ENCODE results near the gene CHTF18.

Gene CHTF18

DNA sequence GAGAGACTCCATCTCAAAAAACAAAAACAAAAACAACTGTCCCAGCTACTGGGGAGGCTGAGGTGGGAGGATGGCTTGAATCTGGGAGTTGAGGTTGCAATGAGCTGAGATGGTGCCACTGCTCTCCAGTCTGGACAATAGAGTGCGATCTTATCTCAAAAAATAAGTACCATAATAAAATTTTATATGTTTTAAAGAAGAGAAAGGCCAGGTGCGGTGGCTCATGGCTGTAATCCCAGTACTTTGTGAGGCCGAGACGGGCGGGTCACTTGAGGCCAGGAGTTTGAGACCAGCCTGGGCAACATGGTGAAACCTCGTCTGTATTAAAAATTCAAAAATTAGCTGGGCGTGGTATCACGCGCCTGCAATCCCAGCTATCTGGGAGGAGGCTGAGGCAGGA lies 11.6 kb upstream of the CHTF18 start:
- DNase-seq, result no peak

- no peak for DNase-seq
Observed at GRCh38 chr16:777826-778225, 10.6 kb upstream of the CHTF18 start.

- no peak for DNase-seq
Observed at GRCh38 chr16:778447-778846, 10.0 kb upstream of the CHTF18 start.

DNA sequence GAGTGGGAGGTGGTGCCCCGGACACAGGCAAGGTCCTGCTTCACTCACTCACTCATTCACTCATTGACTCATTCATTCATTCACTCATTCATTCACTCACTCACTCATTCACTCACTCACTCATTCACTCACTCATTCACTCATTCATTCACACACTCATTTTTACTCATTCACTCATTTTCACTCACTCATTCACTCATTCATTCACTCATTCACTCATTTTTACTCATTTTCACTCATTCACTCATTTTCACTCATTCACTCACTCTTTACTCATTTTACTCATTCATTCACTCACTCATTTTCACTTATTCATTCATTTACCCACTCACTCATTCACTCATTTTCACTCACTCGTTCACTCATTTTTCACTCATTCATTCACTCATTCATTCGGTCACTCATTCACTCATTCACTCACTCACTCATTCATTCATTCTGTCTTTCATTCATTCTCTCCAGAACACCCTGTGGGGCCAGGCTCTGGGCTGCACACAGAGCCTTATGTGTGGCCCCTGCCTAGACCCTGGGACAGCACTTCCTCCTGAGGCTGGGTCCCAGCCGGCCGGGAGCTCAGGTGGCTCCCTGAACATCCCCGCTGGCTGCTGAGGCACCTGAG lies 9.4 kb upstream of the CHTF18 start:
- DNase-seq, result no peak

DNA sequence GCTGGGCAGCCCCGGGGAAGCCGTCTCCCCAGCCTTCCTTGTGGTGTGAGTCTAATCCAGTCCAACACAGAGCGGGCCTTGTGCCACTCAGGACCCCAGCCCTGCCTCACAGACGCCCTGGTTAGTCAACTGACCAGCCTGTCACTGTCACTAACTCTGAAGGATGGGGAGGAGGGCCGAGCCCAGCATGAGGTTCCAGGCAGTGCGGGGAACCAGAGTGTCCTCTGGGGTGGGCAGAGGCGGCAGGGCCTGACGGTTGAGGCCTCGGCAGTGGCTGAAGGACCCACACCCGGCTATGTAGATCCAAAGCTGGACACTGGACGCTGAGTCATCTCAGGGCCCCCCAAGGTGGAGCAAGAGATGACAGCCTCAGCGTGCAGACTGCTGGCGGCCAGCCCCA lies 8.9 kb upstream of the CHTF18 start:
- DNase-seq, result no peak

GRCh38 chr16:780296-780695 lies 8.1 kb upstream of the CHTF18 start:
- no peak for DNase-seq

GRCh38 chr16:781346-782010 lies 6.9 kb upstream of the CHTF18 start:
- no peak for DNase-seq

GRCh38 chr16:782258-782657 lies 6.2 kb upstream of the CHTF18 start:
- no peak for DNase-seq

DNA sequence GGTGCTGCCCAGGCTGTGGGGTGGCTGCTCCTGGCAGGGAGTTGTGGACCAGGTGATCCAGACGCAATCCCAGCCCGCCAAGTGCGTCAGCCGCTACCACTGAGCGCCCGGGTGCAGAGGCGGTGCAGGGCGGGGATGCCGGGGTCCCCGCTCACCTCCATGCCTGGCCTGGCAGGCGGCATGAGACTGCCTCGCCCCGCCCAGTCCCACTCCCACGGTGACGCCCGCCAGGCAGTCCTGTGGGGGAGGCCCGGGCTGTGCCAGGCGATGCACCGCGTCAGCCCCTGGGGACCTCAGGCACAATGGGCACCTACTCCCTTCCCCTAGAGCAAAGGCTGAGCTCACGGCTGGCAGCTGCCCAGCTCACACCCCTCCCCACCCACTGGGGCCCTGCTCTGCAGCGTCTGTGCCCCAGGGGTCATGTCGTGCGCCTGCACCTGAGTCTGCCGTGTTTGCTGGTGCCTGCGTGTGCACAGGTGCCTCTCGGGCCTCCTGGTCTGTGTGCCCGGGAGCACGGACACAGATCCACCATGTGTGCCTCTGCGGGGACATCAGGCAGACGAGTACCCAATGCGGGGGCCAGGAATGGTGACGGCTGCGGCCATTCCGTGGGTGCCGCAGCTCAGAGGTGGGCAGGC lies 5.5 kb upstream of the CHTF18 start:
- DNase-seq, result no peak

GRCh38 chr16:783404-784161 lies 4.8 kb upstream of the CHTF18 start:
- DNase-seq, result no peak

DNA sequence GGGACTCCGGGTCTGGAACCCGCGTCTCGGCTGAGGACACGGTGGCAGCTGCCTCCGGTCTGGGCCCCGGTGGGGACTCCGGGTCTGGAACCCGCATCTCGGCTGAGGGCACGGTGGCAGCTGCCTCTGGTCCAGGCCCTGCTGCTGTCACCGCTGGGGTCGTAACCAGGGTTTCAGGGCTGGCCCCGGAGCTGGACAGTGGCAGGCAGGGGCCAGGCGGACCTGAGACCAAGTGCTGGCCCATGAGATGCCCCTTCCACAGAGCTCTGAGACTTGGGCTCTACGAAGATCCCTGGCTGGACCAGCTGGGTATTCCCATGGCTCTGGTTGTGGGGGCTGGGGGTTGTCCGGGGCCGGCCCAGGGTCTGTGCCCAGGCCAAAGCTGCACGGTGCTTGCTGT lies 4.0 kb upstream of the CHTF18 start:
- no peak for DNase-seq

DNA sequence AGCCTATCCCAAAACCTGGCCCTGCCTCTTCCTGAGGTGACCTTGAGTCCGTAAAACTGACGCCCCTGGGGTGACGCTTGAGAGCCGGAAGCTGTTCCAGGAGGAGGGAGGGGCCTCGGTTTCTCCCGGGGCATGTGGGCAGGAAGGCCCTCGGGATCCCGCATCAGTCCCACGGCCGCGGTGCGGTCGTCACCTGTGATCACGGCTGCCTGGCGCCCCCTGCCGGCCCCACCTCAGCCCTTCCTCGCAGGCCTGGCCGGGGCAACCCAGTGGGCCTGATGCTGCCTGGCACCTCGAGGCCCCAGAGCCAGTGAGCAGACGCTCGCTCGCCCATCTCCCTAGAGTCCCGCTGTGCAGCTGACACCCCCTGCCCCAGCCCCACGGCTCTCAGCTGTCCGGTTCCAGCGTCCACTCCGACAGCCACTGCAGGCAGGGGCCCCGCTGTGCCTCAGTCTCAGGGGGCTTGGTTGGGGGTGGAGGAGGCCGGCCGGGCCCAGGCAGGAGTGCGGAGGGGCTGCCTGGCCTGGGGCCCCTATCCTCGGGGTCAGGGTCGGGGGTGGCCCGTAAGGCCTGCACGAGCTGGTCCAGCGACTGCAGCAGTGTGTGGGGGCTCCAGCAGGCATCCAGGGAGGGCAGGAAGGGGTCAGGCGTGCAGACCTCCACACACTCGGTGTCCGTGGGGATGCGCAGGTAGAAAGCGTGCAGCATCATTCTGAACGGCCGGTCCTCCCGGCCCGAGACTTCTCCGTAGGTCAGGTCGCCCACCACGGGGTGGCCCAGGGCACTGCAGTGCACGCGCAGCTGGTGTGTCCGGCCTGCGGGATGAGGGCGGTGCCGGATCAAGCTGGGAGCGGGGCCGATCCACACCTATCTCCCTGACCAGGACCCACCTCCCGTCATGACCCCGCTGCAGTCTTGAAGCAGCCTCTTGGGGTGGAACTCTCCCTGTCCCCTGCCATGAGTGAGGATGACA lies 2.6 kb upstream of the CHTF18 start:
- DNase-seq, result no peak

- DNase-seq, result no peak
Observed at GRCh38 chr16:787321-787966, 976 bp upstream of the CHTF18 start.

GRCh38 chr16:787978-788398 lies 432 bp upstream of the CHTF18 start, which contains the start of gene RPUSD1:
TSS of gene RPUSD1 (minus strand) at chr16:788381. CDS start at chr16:787737, 644 bp downstream.
- DNase-seq, result no peak

DNA sequence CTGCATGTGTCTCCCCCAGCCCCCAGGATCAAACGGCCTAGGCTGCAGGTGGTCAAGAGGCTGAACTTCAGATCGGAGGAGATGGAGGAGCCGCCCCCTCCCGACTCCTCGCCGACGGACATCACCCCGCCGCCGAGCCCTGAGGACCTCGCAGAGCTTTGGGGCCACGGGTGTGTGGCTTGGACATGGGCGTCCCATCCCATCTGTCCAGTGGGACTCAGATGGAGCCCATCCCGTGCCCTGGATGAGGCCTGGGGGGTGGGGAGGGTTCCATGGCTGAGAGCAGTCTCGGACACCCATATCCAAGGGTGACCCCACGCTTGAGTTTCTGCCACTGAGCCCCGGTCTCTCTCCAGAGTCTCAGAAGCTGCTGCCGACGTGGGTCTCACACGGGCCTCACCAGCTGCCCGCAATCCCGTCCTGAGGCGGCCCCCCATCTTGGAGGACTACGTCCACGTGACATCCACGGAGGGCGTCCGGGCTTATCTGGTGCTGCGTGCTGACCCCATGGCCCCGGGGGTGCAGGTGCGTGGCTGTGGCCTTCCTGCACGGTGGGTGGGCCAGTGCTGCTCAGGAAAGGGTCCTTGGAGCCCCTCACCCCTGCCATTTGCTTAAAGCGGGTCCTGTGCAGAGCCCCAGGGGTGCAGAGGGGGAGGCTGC lies 901 bp downstream of the CHTF18 start:
- DNase-seq, result no peak

- DNase-seq, result no peak
Observed at GRCh38 chr16:790086-790485, 1.7 kb downstream of the CHTF18 start.

DNA sequence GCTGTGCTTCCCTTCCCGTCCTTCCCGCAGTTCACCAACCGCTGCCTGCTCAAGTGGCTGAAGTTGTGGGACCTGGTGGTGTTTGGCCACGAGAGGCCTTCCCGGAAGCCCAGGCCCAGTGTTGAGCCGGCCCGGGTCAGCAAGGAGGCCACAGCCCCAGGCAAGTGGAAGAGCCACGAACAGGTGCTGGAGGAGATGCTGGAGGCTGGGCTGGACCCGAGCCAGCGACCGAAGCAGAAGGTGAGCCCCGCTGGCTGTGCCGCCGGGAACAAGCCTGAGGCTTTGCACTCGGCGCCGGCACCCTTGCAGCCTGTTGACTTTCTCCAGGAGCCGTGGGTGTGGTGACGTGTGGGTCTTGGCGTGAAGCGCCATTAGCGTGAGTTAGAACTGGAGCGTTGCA lies 2.7 kb downstream of the CHTF18 start:
- DNase-seq, result no peak

DNA sequence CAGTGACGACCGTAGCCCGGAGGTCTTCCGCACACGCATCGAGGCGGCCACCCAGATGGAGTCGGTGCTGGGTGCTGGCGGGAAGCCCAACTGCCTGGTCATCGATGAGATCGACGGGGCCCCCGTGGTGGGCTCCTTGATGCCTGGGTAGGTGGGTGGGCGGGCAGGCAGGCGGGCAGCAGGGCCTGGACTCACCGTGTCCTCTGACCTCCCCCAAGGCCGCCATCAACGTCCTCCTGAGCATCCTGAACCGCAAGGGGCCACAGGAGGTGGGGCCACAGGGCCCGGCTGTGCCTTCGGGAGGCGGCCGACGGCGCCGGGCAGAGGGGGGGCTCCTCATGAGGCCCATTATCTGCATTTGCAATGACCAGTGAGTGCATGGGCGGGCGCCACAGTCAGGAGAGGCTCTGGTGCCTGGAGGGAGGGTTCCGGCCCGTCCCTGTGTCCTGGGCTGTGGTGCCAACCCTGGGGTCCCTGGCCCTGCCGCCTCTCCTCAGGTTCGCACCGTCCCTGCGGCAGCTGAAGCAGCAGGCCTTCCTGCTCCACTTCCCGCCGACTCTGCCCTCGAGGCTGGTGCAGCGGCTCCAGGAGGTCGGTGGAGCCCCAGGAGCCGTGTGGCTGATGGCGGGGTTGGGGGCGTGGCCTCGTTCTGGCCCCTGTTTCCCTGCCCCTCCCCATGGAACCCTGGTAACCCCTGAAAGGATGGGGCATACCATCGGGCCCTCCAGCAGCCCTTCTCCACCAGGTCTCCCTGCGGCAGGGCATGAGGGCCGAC lies 4.0 kb downstream of the CHTF18 start:
- no peak for DNase-seq

DNA sequence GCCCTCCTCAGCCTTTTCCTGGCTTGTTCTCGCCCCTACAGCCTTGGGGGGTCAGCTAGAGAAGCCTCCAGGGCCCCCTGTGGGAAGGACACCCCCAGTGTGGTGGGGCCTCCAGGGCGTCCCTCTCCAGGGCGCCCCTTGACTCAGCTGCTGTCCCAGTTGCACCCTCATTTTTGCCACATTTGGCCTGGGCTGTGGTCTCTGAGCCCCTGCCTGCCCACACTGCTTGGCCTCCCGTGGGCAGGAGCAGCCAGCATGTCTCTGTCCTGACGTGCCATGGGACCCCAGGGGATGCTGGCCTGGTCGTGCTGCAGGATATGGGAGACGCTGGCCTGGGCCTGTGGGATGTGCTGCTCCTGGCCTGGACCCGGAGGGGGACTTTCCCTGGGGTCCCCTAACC lies 5.0 kb downstream of the CHTF18 start:
- DNase-seq, result no peak

DNA sequence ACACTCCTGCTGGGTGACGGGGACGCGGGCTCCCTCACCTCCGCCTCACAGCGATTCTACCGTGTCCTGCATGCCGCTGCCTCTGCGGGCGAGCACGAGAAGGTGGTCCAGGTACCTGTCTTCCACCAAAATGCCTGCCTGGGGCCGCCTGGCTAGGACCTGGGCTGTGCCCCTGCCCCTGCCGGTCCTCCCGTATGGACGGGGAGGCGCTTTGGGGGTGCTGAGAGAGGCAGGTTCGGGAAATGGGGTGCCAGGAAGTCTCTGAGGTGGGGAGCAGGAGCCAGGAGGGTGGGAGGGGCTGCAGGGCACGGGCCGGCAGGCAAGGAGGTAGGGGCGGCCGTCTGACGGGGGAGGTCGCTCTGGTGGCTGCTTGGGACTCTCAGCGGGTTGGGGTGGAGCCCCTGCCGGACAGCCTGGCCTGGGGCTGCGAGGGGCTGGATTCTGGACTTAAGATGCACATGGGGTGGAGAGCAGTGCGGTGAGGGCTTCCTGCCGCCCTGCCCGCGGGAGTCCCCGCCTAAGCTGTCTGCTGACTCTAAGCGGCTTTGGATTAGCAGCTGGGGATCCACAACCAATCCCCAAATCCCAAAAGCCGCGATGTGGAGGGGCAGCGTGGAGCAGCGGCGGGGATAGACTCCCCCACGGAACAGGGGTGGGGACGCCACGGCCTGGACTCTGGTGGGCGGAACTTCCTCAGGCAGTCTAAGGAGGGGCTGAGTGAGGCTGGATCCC lies 5.8 kb downstream of the CHTF18 start:
- no peak for DNase-seq
